GM18868 (cell line): ENCODE measurements around the gene YWHAG.
"Not testable (repeated sequence)": the region's sequence is repeated elsewhere in the genome, so short reads cannot be mapped to it uniquely, and the experiment has no call there.

Source experiments
- ATAC-seq: cut with Tn5 transposase; IDR thresholded peaks from one replicate; pipeline ENCODE4 v1.9.1; 2021; ENCODE audit warnings: mild to moderate bottlenecking, moderate library complexity; ENCODE audit not compliant: unreplicated experiment

The YWHAG gene

DNA sequence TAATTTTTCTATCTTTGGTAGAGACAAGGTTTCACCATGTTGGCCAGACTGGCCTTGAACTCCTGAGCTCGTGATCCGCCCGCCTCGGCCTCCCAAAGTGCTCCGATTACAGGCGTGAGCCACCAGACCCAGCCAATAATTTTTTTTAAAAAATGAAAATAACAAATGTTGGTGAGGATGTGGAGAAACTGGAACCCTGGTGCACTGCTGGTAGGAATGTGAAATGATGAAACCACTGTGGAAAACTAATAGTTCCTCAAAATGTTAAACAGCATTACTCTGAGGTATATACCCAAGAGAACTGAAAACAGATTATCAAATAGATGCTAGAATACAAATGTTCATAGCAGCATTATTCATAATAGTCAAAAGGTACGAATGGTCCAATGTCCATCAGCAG is 23.0 kb upstream of the YWHAG start:
- no peak for ATAC-seq

DNA sequence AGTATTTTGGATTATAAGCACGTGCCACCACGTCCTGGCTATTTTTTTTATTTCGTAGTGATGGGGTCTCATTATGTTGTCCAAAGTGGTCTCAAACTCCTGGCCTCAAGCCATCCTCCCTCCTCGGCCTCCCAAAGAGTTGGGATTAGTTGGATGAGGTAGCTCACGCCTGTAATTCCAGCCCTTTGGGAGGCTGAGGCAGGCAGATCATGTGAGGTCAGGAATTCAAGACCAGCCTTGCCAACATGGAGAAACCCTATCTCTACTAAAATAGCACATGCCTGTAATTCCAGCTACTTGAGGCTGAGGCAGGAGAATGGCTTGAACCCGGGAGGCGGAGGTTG is 21.8 kb upstream of the YWHAG start:
- no peak for ATAC-seq

- no peak for ATAC-seq
These were observed 18.6 kb upstream of the YWHAG start for GRCh38 chr7:76377186-76377918.

DNA sequence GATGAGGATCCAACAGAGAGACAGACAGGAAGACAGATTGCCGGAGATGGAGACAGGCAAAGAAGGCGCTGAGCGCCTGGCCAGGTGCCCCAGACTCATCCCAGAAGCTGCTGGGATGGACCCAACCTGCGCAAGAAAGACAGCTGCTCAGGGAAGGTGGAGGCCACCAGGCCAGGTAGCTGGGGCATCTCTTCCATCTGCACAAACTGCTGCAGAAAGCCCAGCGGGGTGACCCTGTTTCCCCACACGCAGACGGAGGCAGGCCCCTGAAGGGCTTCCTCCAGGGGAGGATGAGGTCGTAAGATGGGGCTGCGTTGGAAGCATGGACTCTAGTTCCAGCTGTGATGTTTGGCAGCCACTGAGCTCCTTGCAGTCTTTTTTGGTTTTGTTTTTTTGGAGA is 16.5 kb upstream of the YWHAG start:
- ATAC-seq: no peak

DNA sequence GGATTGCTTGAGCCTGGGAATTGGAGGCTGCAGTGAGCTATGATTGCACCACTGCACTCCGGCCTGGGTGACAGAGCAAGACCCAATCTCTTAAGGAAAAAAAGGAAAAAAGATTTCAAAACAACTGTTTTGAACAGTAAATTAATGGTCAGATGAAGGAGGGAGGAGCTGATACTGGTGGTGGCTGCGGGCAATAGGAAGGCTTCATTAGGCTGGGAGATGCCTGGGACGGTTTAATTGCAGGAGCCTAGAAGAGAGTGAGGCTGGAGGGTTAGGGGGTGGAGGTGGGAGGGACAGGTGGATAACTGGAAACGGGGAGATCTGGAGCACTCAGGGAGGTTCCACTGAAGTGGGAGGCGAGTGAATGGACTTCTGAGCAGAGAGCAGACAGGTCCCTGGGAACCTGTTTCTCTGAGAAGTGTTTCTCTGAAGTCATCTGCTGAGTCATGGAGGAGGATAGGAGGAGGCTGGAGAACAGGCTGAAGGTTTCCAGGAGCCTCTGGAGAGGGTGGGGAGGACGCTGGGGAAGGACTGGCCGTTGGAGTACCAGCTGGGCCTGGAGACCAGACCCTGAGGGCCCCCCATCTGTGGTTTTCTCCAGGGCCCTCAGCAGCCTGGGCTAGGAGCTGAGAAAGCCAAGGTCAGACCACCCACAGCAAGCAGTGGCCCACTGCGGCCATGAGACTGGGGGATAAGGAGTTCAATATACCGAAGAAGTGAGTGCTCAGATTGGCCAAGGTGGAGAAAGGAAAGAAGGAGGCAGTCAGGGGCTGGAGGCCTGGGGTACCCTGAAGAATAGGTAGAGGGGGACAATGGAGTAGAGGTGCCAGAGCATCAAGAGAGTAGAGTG is 14.4 kb upstream of the YWHAG start:
- no peak for ATAC-seq

GRCh38 chr7:76371396-76371795 is 12.6 kb upstream of the YWHAG start:
- no peak for ATAC-seq

- ATAC-seq: no peak
These were observed 10.2 kb upstream of the YWHAG start for GRCh38 chr7:76369018-76369417.

GRCh38 chr7:76368190-76368589 is 9.4 kb upstream of the YWHAG start:
- ATAC-seq: no peak

GRCh38 chr7:76364198-76364584 is 5.4 kb upstream of the YWHAG start:
- ATAC-seq: no peak

DNA sequence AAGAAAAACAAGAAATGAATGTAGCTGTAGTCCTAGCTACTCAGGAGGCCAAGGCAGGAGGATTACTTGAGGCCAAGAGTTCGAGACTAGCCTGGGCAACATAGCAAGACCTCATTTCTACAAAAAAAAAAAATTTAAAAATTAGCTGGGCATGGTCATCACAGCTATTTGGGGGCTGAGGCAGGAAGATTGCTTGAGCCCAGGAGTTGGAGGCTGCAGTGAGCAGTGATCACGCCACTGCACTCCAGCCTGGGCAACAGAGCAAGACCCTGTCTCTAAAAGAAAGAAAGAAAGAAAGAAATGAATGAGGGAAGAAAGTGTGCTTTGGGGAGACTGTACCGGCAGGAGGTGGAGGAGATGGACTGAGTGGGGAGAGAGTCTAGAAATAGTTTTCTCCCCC is 5.0 kb upstream of the YWHAG start:
- not testable (repeated sequence) for ATAC-seq

GRCh38 chr7:76359978-76360638 is 1.3 kb upstream of the YWHAG start:
- no peak for ATAC-seq

DNA sequence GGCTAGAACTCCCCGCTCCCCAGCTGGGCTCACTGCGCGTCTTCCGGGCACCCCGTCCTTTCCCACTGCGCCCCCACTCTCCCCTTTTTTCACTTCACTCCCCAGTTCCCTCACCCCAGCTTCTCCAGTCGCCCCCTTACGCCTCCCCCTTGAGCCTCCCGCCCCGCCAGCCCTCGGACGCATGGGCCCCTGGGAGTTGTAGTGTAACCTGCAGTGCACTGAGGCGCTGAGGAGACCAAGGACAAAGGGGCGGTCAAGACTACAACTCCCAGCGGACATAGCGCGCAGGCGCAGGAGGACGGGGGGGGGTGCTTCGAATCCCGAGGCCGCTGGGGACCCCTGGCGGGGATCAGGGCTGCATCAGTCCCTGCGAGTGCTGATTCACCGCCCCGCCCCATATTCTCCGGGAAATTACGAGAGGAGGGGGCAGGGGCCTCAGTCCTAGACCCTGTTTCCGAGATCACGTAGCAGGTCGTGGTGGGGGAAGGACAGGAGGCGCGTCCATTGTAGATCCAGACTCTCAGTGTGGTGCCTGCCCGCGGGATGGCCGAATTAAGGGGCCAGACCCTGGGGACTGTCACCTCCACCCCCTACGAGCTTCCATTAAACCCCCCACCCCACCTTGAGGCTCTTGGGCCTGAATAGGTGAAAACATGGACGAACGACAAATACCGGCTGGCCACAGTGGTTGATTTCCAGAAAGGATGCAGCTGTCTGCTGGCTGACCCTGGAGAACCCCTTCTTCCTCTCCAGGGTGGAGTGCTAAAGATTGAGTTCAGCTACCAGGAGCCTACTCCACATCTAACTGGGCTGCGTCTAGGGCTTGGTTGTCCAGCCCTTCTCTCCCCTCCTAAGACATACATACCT is 553 bp upstream of the YWHAG start:
- ATAC-seq: peak; percentile 92

- peak; percentile 23 for ATAC-seq
These were observed 745 bp downstream of the YWHAG start for GRCh38 chr7:76358011-76358480.

DNA sequence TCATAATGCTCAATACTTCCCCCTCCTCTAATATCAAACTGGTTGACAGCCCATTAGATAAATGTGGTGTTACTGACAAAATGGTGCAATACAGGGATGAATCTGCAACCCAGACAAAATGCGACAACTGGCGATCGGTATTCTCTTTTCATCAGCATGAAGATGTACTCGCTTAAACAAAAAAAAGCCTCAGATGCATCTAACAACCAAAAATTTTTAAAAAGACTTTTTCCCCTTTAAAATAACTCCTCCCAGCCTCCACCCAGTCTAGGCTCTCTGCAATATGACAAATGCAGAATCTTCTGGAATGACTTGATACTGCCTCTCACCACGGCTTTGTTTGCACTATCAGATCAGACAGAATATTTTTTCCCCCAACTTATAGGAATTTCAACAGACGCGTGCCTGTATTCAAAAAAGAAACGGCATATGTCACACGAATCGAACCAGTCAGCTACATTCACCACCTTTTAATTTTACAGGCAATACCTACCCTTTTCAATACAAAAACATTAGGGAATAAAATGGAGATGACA is 1.2 kb downstream of the YWHAG start:
- no peak for ATAC-seq

- no peak for ATAC-seq
These were observed 2.0 kb downstream of the YWHAG start for GRCh38 chr7:76356823-76357222.

DNA sequence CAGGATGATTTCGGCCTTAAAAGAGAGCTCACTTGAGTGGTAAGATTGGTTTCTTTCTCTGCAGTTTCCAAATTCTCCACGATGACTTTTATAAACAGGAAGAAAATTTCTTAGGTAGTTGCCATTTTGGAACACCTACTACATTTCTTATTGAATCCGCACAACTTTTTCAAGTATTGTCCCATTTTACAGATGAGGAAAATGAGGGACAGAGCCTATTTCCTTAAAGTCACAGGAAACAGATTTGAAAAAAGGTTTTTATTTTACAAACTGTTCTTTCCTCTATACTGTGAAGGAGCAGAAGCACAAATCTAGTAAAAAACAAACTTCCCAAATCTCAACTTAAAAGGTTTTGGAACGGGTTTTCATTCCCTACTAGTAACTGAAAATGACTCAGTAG is 2.7 kb downstream of the YWHAG start:
- ATAC-seq: no peak

DNA sequence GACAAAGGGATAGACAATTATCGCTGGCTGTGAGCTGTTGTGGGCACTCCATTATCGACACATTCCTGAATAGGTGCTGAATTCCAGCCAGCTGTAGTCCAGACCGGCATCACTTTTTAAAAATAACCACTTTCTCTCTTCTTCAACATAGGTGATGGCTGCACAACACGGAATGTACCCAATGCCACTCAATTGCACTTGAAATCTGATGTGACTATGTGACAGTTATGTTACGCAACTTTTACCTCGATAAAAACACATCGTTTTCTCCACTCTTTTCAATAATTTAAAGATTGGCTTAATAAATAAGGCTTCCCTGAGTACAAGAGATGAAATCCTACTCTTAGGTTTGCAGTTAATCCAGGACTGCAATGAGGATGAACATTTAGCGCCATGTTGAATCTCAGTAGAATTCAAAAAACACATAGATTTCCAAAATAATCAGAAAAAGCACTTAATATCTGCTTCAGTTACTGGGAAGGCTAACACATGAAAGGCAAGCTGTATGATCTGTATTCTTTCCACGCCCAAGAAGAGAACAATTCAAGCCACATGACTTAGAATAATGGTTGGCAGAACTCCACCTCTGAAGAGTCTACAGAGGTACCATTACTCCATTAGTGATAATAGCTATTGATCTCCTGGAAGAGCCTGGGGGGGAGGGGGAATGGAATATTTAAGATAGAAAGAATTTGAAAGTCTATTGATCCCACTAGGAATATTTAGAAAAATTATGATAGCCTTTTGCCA is 3.6 kb downstream of the YWHAG start:
- no peak for ATAC-seq

- no peak for ATAC-seq
These were observed 4.3 kb downstream of the YWHAG start for GRCh38 chr7:76354516-76354915.

GRCh38 chr7:76353744-76354143 is 5.0 kb downstream of the YWHAG start:
- ATAC-seq: no peak

- no peak for ATAC-seq
These were observed 6.6 kb downstream of the YWHAG start for GRCh38 chr7:76352193-76352592.
